GM19463 (cell line): ENCODE data around the gene SPRR1A.

Experiments used
- ATAC-seq: cut with Tn5 transposase; IDR thresholded peaks from one replicate; pipeline ENCODE4 v1.9.1; 2021; ENCODE audit warnings: mild to moderate bottlenecking, moderate library complexity; ENCODE audit not compliant: unreplicated experiment

Gene SPRR1A

DNA sequence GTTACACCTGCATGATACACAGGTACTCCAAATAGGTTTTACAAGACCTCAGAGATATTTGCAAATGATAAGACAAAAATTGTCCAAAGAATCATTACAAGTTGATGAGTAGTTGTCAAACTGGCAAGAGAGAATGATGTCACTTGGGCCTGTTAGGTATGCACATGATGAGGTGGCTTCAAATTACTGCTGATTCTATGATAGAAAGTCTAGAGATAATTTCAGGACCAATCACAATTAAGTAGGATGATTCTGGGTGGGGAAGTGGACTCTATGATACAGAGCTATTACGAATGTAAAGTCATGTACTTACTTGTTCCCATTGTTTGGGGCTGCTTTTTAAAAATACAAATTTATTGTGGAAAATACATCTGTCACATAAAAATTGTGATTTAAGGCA, 41.9 kb downstream of the SPRR1A start:
- no peak for ATAC-seq

DNA sequence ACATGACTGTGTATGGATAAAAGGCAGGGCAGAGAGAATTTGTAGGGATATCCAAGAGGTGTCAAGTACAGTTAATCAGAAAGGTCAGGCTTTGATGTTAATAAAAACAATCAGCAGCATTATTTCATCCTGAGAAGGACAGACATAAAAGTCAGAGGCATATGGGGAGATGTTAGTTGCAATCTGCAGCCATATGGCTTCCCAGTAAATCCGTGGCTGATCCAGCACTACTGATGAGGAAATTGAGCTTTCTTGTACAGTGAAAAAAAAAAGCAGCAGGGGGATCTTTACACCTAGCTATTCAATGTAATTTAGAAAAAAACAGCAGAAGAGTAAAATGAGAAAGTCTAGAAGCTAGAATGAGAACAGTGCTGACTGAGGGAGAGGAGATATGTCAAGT, 44.9 kb downstream of the SPRR1A start:
- no peak for ATAC-seq

DNA sequence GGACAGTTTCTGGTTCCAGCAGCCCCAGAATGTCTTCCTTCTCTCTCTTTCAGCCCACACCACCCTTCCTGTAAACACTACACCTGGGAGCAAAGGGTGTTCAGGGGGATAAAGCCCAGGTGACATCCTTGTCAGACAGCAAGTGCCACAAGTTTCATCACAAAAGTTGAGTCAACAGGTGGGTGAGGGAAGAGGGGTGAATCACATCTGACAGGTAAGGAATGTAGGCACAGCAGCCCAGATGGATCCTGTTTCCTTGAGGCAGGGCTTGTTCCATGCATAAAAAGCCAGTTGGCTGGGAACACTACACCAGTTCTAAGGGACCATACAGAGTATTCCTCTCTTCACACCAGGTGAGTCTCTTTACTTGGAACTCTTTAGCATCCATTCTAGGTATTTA, 47.0 kb downstream of the SPRR1A start, which contains the start of gene SPRR1B:
TSS of gene SPRR1B (plus strand) at position 309 of the 400 bp plus-strand sequence. CDS start 1,143 bp downstream, outside the sequence.
- ATAC-seq = no peak

- ATAC-seq = no peak
These were observed 48.2 kb downstream of the SPRR1A start for GRCh38 chr1:153032073-153032472.

GRCh38 chr1:153032677-153033308, 48.9 kb downstream of the SPRR1A start:
- no peak for ATAC-seq

GRCh38 chr1:153035211-153035610, 51.3 kb downstream of the SPRR1A start:
- ATAC-seq = no peak
